K562 (cell line): ENCODE results near the gene FANCD2OS. TPM values are rescaled to one million over a fixed set of nuclear protein-coding genes. Genes with fewer than 3 reads are reported as not detected.
A peak's percentile ranks its signal among the peaks of the same experiment; 100 is the strongest.

ENCODE experiments used
- ATAC-seq: fragments of 200-7000 bp; cut with Tn5 transposase; 3 replicates; pipeline ENCODE4 v1.9.1; 2020; ENCODE audit warnings: moderate library complexity
- BruUV-seq: library from RNA; stranded (reverse); fragments of 400-500 nt; replicated peaks from 2 replicates; lab custom pipeline; 2021; lab: Mats Ljungman, UMichigan
- CTCF ChIA-PET: fragments of 300-600 bp; formaldehyde crosslinking; extraction: SDS; loops from one replicate; lab custom pipeline; 2021; ENCODE audit warnings: low intra/inter-chr PET ratio; lab: Yijun Ruan, JAX
- POLR2A ChIA-PET: fragments of 300-600, 350-650 bp; sonication (Branson Sonifier 250); formaldehyde crosslinking; extraction: SDS; loops from one replicate; lab custom pipeline; 2021; ENCODE audit warnings: antibody characterized with exemption, inconsistent platforms; lab: Yijun Ruan, JAX
- DNase-seq, 4 experiments: peaks; one replicate each; pipeline versions ENCODE4 v3.0.0 to v3.0.0-alpha.2; 2011 to 2018; ENCODE audit warnings: low spot score in 3 of 4, mixed read lengths in 3 of 4; ENCODE audit errors: extremely low read depth in 1 of 4
- FAIRE-seq: peaks from 2 replicates; lab custom pipeline; 2011; peaks lifted over from hg19 to GRCh38; lab: Jason Lieb, UNC
- H2AFZ ChIP-seq: 2 replicates; pipeline ENCODE4 v1.6.0; 2011; ENCODE audit warnings: low read depth, low read length, control low read depth, inconsistent platforms
- H3K27ac ChIP-seq: fragments of 200-600 bp; 3 replicates; pipeline ENCODE4 v1.8.0; 2011; ENCODE audit warnings: low read depth, mild to moderate bottlenecking, control low read depth, inconsistent platforms, low read length, moderate library complexity, mixed read lengths; ENCODE audit errors: extremely low read depth
- H3K27me3 ChIP-seq, 2 experiments: fragments of 300-600 bp in 1 of 2; 2 replicates in 1 of 2; 3 replicates in 1 of 2; pipeline versions ENCODE4 v1.6.0 to v1.8.0; 2011; ENCODE audit warnings: inconsistent platforms in 2 of 2, low read length in 2 of 2, mild to moderate bottlenecking in 1 of 2, mixed read lengths in 1 of 2, moderate library complexity in 1 of 2; ENCODE audit not compliant: control insufficient read depth in 2 of 2, insufficient read depth in 2 of 2
- H3K36me3 ChIP-seq: fragments of 300-600 bp; 3 replicates; pipeline ENCODE4 v1.8.0; 2011; ENCODE audit warnings: mild to moderate bottlenecking, low read length, inconsistent platforms; ENCODE audit not compliant: control insufficient read depth, insufficient read depth
- H3K4me1 ChIP-seq, 2 experiments: fragments of 200-600 bp in 1 of 2; replicated peaks in 1 of 2; 2 replicates in 1 of 2; 3 replicates in 1 of 2; pipeline versions ENCODE4 v1.5.1 to v1.8.0; 2011; ENCODE audit warnings: inconsistent platforms in 2 of 2, low read length in 2 of 2, mild to moderate bottlenecking in 1 of 2, mixed read lengths in 1 of 2, moderate library complexity in 1 of 2; ENCODE audit not compliant: control insufficient read depth in 2 of 2, insufficient read depth in 2 of 2
- H3K4me2 ChIP-seq: 2 replicates; pipeline ENCODE4 v1.6.1; 2011; ENCODE audit warnings: low read length, control low read depth, inconsistent platforms, mixed read lengths; ENCODE audit not compliant: insufficient read depth
- H3K4me3 ChIP-seq: fragments of 200-600 bp; sonication (generic), shearing (Covaris generic); 2 replicates; pipeline ENCODE4 v1.5.1; 2016; ENCODE audit warnings: control low read depth, inconsistent platforms
- H3K79me2 ChIP-seq: fragments of 200-600 bp; 3 replicates; pipeline ENCODE4 v1.8.0; 2011; ENCODE audit warnings: low read length, inconsistent platforms; ENCODE audit not compliant: control insufficient read depth, insufficient read depth
- H3K9ac ChIP-seq, 2 experiments: 2 replicates each; pipeline versions ENCODE4 v1.6.0 to v1.6.1; 2011; ENCODE audit warnings: low read depth in 2 of 2, low read length in 2 of 2, control low read depth in 1 of 2, inconsistent platforms in 1 of 2, mild to moderate bottlenecking in 1 of 2, mixed read lengths in 1 of 2; ENCODE audit not compliant: insufficient read depth in 1 of 2
- H3K9me1 ChIP-seq: one replicate; pipeline ENCODE4 v1.6.0; 2011; ENCODE audit warnings: inconsistent platforms, mild to moderate bottlenecking, low read length, moderate library complexity; ENCODE audit not compliant: control insufficient read depth, insufficient read depth
- H3K9me3 ChIP-seq: replicated peaks from 2 replicates; pipeline ENCODE4 v1.5.1; 2011; ENCODE audit warnings: low read depth, low read length, inconsistent platforms; ENCODE audit not compliant: control insufficient read depth, insufficient read depth
- H4K20me1 ChIP-seq: replicated peaks from 2 replicates; pipeline ENCODE4 v1.6.1; 2011; ENCODE audit warnings: low read length, inconsistent platforms, mixed read lengths; ENCODE audit not compliant: control insufficient read depth, insufficient read depth
- BRD9 ChIP-seq: fragments of 450-650 bp; IDR thresholded peaks from 2 replicates; pipeline ENCODE4 v1.6.1; 2018; ENCODE audit warnings: low read depth; ENCODE audit not compliant: partially characterized antibody
- E2F3 ChIP-seq: fragments of 250-450 bp; sonication (Bioruptor Pico); IDR thresholded peaks from 2 replicates; pipeline ENCODE4 v1.4.0; 2020; ENCODE audit warnings: mild to moderate bottlenecking
- FOXM1 ChIP-seq, 2 experiments: fragments of 450-650 bp in 1 of 2; sonication (generic) in 1 of 2; formaldehyde crosslinking in 1 of 2; IDR thresholded peaks; 2 replicates each; pipeline versions ENCODE4 v1.6.1 to v1.9.0; 2017 to 2022; ENCODE audit warnings: low read depth in 2 of 2, mild to moderate bottlenecking in 2 of 2, missing genetic modification reagents in 1 of 2, moderate library complexity in 1 of 2
- HNRNPLL ChIP-seq: fragments of 200-400 bp; formaldehyde crosslinking; IDR thresholded peaks from 2 replicates; pipeline ENCODE4 v1.6.1; 2017; ENCODE audit warnings: low read length, low read depth, mild to moderate bottlenecking; ENCODE audit not compliant: poor library complexity, severe bottlenecking
- HSF4 ChIP-seq: fragments of 250-450 bp; sonication (Bioruptor Pico); IDR thresholded peaks from 2 replicates; pipeline ENCODE4 v2.1.2; 2022; ENCODE audit warnings: mild to moderate bottlenecking, moderate library complexity, borderline replicate concordance
- MCM7 ChIP-seq, 2 experiments: fragments of 450-650 bp; IDR thresholded peaks; 2 replicates each; pipeline ENCODE4 v1.6.1; 2016 to 2018
- ZNF778 ChIP-seq: fragments of 450-650 bp; formaldehyde crosslinking; IDR thresholded peaks from 2 replicates; pipeline ENCODE4 v1.4.0; 2020; ENCODE audit warnings: mild to moderate bottlenecking, moderate library complexity
- ZSCAN29 ChIP-seq: fragments of 450-650 bp; IDR thresholded peaks from 2 replicates; pipeline ENCODE4 v1.6.1; 2017
- WGBS: fragments of 100-300 bp; shearing (Covaris generic); methylation state at CpG from one replicate; pipeline ENCODE4 v1.1.6; 2016; ENCODE audit warnings: low coverage, mixed read lengths; ENCODE audit not compliant: insufficient coverage; ENCODE audit errors: missing lambda C conversion rate; 5-methylcytosine and 5-hydroxymethylcytosine counted together
- in situ Hi-C: fragments of 300-500 bp; cut with MboI; formaldehyde crosslinking; loops from 4 replicates; pipeline ENCODE4 v1.15.0; 2018; ENCODE audit warnings: inconsistent platforms, mixed read lengths
- intact Hi-C: fragments of 100-400 bp; cut with micrococcal nuclease; formaldehyde crosslinking; loops from 2 replicates; pipeline ENCODE4 v1.14.2; 2022
- polyA plus RNA-seq, 8 experiments: library from polyadenylated mRNA; depleted of rRNA in 4 of 8; stranded (reverse) in 5 of 8; unstranded in 3 of 8; fragments of >200 nt; fragmentation: Nextera tagmentation in 2 of 8; fragmentation: Illumina TruSeq in 1 of 8; extraction: Ambion mirVana in 2 of 8; extraction: Trizol in 1 of 8; gene quantifications; 2 replicates each; pipeline versions ENCODE4 v1.2.1 to v1.2.3, GENCODE V29; 2011 to 2014; ENCODE audit warnings: inconsistent platforms in 1 of 8, missing spikeins in 1 of 8
- total RNA-seq, 7 experiments: library from RNA; depleted of rRNA in 6 of 7; stranded (reverse); fragments of >200 nt in 6 of 7; fragmentation: Illumina TruSeq in 2 of 7; extraction: Trizol in 2 of 7; gene quantifications; 2 replicates each; pipeline versions ENCODE4 v1.2.1 to v1.2.3, GENCODE V29; 2011 to 2021; ENCODE audit warnings: low replicate concordance in 1 of 7
- TF ChIP-seq, protein P1 (sequence below): fragments of 250-450 bp; sonication (Bioruptor Pico); IDR thresholded peaks from 2 replicates; pipeline ENCODE4 v1.8.0; 2022; ENCODE audit warnings: inconsistent platforms, mild to moderate bottlenecking, moderate library complexity, borderline replicate concordance

Gene FANCD2OS
- total and polyA plus RNA-seq, 9 of the 15 experiments (the other 6 are each of a cell fraction or from before 2014, with no cell fraction given): not detected

DNA sequence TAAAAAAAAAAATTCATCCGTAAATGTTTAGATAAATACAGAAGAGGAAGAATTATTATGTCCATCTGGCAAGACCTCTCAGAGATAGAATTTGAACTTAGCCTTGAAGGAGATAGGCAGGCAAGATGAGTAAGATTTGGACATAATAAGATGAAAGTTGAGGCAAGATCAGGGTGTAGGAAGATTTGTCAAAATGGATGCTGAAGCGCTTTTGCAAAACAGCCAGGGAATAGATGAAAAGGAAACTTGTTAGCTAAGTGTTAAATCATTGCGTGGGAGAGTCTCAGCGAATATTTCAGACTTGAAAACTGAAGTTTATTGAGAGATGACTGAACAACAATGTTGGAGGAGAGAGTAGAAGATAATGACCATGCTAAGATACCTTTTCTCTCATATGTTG is 14.7 kb upstream of the FANCD2OS start:
- POLR2A ChIA-PET: no interaction called here
- Histone ChIP-seq H3K4me2 (no peak overlapping the region), H3K79me2 (peaks cover 60% of the 10 kb centered on the region), H3K4me3 (no peak overlapping the region), H3K4me1 (no peaks in the 10 kb centered on the region), H4K20me1 (peaks cover 12% of the 10 kb centered on the region; the same call in 1 of the 2 replicates), H3K27me3 (no peaks in the 10 kb centered on the region), H3K36me3 (peaks cover 82% of the 10 kb centered on the region), H2AFZ (no peak overlapping the region)
- 90% methylated on average over 4 of the region's 4 CpGs for WGBS
- in situ Hi-C loops: no loop called here
- BruUV-seq: no TSS peak
- TF ChIP-seq HSF4 (CRISPR knock-in tag) (no peak), FOXM1 (IDR thresholded peaks at IDR 0.05; ENCODE audit: low read depth) (no peak), FOXM1 (CRISPR knock-in tag; IDR thresholded peaks at IDR 0.05; ENCODE audit: low read depth) (no peak), ZSCAN29 (no peak), BRD9 (no peak), HNRNPLL (no peak), E2F3 (no peak), ZNF778 (no peak), MCM7 (IDR thresholded peaks at IDR 0.05) (no peak)
- TF ChIP-seq, protein P1, sequence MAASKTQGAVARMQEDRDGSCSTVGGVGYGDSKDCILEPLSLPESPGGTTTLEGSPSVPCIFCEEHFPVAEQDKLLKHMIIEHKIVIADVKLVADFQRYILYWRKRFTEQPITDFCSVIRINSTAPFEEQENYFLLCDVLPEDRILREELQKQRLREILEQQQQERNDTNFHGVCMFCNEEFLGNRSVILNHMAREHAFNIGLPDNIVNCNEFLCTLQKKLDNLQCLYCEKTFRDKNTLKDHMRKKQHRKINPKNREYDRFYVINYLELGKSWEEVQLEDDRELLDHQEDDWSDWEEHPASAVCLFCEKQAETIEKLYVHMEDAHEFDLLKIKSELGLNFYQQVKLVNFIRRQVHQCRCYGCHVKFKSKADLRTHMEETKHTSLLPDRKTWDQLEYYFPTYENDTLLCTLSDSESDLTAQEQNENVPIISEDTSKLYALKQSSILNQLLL (CRISPR knock-in tag): no peak
- TF ChIP-seq, all 486 proteins: peak for 0
- peak; percentile 11 for FAIRE-seq
- no peak for DNase-seq
- no peaks in the 10 kb centered on the region for H3K9me3 ChIP-seq
- H3K9me1 ChIP-seq: no peaks in the 10 kb centered on the region
- CTCF ChIA-PET: no interaction called here
- intact Hi-C loops: no loop called here
- ATAC-seq: no peak
- no peak overlapping the region for H3K27ac ChIP-seq
- no peak overlapping the region for H3K9ac ChIP-seq
